ENCODE results near the gene CMYA5. TPM values are rescaled to one million over a fixed set of nuclear protein-coding genes. Genes with fewer than 3 reads are reported as not detected.

CMYA5 gene
- total and polyA plus RNA-seq, 11 donors, result 279 to 2,421 (median 983) TPM

GRCh38 chr5:79697222-79698170 lies 7.9 kb downstream of the CMYA5 start:
- H3K4me3 ChIP-seq, result peak overlapping the region in 2 of 12 donors; percentile 0 to 13
- H3K36me3 ChIP-seq, result peaks cover 0 to 6% (median 0%) of the 10 kb centered on the region in 9 donors
- DNase-seq, result peak in 4 of 5 donors; percentile 43 to 72 (median 62)
- intact Hi-C loops (cut with DNase I), result loop anchor here in 3 of 10 donors (10.0 kb wide), 1 partner anchor 157 kb away; no protein-coding TSS in a partner anchor
- 33 to 42% (median 36%) methylated on average over 4 of the region's 4 CpGs for WGBS, 4 donors
- peaks cover 0 to 46% (median 19%) of the 10 kb centered on the region in 12 donors for H3K4me1 ChIP-seq
- no peaks in the 10 kb centered on the region for H3K27me3 ChIP-seq
- H3K27ac ChIP-seq, result peak overlapping the region; percentile 57 to 99 (median 94)
- peak in 1 of 2 donors; percentile 76 for TF ChIP-seq POLR2A (IDR thresholded peaks at IDR 0.05)
- no peak for TF ChIP-seq CTCF (IDR thresholded peaks at IDR 0.05)
- peak; percentile 80 to 91 (median 84) for ATAC-seq
- H3K9me3 ChIP-seq, result no peaks in the 10 kb centered on the region

GRCh38 chr5:79699763-79700400 lies 10.2 kb downstream of the CMYA5 start:
- Histone ChIP-seq H3K9me3 (no peaks in the 10 kb centered on the region), H3K4me1 (peaks cover 0 to 60% (median 25%) of the 10 kb centered on the region in 12 donors), H3K36me3 (peaks cover 0 to 6% (median 0%) of the 10 kb centered on the region in 9 donors), H3K4me3 (no peak overlapping the region), H3K27me3 (no peaks in the 10 kb centered on the region), H3K27ac (peak overlapping the region in 10 of 12 donors; percentile 73 to 99 (median 94))
- 82 to 87% (median 84%) methylated on average over 4 of the region's 4 CpGs for WGBS, 4 donors
- TF ChIP-seq POLR2A (IDR thresholded peaks at IDR 0.05), result no peak
- no peak for TF ChIP-seq CTCF (IDR thresholded peaks at IDR 0.05)
- intact Hi-C loops (cut with DNase I), result loop anchor here in 9 of 10 donors (5.0 to 10.0 kb wide), 4 partner anchors 155 to 385 kb away; no protein-coding TSS in a partner anchor
- no peak for DNase-seq
- no peak for ATAC-seq

DNA sequence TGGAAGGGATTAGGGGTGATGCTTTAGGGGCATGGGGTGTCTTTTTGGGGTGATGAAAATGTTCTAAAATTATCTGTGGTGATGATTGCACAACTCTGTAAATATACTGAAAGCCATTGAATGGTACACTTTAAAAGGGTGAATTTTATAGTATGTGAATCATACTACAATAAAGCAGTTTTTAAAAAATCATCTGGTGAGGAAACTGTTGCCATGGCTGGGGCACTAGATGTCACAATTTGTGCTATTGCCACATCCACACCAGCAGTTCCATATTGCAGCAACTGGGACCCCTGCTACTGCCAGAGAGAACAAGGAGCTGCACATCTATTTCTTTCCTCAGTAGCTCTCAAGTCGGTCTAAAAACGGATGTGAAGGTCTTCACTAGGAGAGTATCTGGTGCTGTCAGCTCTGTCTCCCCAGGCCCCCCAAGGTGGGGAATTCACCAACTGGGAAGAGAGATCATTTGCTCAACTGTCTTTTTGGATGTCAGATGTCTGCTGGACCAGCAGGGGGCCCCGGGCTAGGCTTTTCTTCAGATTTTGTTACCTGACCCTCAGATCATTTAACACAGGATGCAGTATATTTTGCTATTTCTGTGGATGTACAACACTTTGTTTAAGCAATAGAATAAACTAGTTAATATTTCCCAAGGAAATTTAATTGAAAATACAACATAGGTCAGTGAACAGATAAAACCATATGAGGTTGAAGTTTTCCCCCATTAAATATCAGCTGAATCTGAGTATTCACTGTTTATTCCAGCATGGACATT lies 13.2 kb downstream of the CMYA5 start:
- Histone ChIP-seq H3K27me3 (no peaks in the 10 kb centered on the region), H3K36me3 (peaks cover 0 to 6% (median 0%) of the 10 kb centered on the region in 9 donors), H3K4me3 (no peak overlapping the region), H3K4me1 (peaks cover 0 to 60% (median 19%) of the 10 kb centered on the region in 12 donors), H3K9me3 (peaks cover 0 to 3% (median 0%) of the 10 kb centered on the region in 12 donors), H3K27ac (peak overlapping the region; percentile 23 to 99 (median 54))
- WGBS, 4 donors, result 13 to 38% (median 30%) methylated on average over 3 of the region's 3 CpGs
- peak in 1 of 5 donors; percentile 29 for DNase-seq
- intact Hi-C loops (cut with DNase I), result loop anchor here in 7 of 10 donors (5.0 to 10.0 kb wide), 4 partner anchors 152 to 382 kb away; no protein-coding TSS in a partner anchor
- ATAC-seq, result peak in 2 of 4 donors; percentile 7 to 13
- TF ChIP-seq CTCF (IDR thresholded peaks at IDR 0.05), result peak; percentile 2 to 65 (median 47)
- TF ChIP-seq POLR2A (IDR thresholded peaks at IDR 0.05), result no peak
